Stimulated activated CD8-positive, alpha-beta memory T cell treated with anti-CD3 and anti-CD28 coated beads, Interleukin-4, amount 100 ng/mL, for 48 hours (primary cell): ENCODE results near the gene CELF2.

Experiments used
- DNase-seq: peaks from one replicate; pipeline ENCODE4 v3.0.0-alpha.2; 2020

The CELF2 gene

DNA sequence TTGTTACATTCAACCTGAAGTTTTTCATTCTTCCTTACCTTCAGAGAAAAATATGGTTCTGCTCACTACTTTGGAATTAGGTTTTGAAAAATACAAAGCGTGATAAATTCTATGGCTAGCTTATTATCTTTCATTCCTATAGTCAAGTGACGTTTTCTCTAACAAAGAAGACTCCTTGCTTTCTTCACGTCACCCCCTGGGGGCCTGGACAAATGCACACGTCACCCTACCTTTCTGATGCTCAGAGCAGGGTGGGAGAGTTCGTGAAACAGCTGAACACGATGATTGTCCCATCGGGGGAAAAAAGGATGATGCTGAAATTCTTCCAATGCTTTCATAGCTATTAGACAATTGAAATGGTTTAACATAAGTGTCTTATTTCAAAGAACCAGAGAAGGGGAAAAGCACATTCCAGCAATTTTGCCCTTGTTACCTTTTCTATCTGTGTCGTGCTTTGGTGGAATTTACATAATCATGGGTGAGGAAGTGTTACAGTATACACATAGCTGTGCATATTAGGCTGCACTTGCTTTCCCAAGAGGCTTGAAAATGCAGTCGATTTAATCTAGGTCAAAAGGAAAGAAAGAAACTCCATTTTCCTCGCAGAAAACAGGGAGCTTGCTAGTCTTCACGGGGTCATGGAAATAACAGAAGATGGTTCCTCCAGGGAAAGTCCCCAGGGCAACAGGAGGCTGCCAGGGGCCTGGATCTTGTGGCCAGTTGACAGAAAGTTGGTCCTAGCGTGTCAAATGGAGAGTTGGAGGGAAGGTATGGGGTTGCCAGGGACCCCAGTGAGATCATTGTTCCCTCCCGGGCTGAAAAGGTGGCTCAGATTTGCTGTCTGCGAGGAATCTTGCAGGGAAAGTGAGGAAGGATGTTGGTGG, 189.2 kb downstream of the CELF2 start:
- no peak for DNase-seq

DNA sequence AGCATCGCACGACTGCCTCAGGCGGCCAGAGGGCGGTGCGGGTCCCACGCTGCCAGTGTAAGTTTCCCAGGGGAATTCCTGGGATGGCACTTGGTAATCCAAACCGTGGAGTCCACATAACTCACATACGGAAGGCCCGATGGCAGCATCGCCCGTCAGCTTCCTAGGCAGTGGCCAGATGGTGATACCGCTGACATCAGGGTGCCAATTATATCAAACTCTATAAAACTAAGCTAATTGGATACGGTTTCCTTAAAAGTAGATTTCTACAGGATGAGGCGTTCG, 189.8 kb downstream of the CELF2 start:
- DNase-seq: no peak

DNA sequence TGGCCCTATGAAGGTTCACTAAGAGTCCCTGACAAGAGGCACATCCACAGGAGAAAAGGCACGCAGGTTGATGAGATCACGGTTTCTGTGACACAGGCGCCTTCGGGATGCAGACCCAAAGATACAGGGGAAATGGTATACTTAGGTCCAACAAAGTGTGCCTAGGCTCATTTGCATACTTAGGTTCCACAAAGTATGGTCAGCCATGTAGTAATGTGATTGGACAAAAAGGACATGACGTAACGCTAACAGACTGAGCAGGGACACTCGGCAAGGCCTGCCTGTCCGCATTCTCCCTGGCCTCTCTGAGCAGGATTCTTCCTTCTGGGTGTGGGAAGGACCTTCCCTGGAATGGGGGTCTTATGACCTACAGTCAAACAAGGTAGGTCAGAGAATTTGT, 190.6 kb downstream of the CELF2 start:
- DNase-seq: no peak

DNA sequence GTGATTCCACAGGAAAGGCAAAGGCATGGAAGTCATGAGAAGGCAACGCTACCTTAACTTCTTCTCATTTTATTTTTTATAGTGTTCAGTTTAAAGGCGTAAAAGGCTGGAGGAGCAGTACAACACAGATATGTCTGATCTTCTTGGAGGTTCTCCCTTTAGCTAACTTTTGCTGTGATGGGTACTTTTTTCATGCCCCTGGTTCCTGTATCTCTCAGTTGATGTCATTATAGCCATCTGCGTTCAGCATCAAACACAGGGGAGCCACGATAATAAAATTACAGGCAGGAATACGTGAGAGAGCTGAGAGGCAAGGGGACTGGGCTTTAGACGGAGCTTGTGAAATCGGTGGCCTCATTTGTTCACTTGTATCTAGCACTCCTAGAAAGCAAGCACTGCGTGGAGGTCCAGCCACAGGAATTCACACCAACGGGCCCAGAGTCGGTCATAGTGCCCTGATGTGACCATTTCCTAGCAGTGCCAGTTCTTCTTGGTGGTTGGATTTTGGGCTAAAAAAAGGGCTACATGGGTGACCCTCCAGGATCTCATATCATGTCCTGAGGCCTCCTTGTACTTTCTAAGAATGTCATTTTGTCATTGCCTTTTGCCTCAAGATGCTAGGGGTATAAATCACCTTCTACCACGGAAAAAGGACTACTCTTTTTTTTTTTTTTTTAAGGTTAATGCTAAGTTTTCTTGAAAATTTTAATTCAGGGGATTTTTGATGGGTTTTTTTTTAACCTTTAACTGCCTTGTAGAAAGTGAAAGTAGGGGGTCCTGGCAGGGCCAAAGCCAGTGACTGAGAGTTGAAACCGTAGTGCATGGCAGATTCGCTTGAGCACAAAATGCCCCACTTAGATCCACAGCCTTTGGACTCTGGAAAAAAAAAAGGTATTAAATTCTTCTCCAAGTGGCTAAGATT, 191.5 kb downstream of the CELF2 start:
- no peak for DNase-seq

DNA sequence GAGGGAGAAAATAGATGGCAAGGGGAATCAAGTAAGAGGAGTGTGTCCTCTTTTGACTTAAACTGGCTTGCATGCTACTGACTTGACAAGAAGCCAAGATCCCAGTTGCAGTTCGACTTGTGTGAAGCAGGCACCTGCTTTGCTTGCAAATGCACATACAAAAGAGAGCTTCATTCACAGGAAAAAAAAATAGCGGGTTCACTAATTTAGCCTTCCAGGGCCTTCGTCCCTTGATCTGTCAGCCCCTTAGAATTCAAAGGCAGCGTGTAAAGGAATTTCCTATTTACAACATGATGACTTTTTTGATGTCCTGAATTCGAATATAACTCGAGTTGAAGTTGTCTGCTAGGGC, 192.1 kb downstream of the CELF2 start:
- DNase-seq: no peak

DNA sequence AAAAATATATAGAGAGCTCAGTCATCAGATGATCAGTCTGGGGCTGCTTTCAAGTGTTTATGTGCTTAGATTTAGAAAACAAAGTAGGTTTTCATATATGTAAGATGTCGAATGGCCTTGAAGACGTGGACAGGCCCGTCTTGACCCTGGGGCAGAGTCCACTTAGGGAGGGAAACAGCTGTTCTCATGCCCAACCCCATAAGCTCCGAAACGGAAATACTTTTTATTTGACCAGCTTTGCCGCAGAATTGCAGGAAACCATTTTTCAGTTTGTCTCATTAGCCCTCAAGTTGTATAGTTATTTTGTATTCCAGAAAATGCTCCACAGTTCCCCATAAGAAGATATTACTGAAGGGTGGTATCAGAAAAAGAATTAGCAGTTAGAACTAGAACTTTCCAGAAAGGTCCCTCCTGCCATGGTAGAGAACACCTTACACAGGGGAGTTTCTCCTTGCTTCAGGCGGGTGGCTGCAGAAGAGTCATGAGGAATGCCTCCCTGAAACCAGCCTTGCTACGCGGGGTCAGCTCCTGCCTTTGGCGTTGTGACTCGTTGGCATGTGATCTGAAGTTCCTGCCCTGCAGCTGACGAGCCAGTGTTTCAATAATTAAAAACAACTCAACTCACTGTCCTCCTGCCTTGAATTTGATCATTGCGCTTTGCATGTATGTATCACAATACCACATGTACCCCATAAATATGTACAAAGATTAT, 192.7 kb downstream of the CELF2 start:
- DNase-seq: no peak

DNA sequence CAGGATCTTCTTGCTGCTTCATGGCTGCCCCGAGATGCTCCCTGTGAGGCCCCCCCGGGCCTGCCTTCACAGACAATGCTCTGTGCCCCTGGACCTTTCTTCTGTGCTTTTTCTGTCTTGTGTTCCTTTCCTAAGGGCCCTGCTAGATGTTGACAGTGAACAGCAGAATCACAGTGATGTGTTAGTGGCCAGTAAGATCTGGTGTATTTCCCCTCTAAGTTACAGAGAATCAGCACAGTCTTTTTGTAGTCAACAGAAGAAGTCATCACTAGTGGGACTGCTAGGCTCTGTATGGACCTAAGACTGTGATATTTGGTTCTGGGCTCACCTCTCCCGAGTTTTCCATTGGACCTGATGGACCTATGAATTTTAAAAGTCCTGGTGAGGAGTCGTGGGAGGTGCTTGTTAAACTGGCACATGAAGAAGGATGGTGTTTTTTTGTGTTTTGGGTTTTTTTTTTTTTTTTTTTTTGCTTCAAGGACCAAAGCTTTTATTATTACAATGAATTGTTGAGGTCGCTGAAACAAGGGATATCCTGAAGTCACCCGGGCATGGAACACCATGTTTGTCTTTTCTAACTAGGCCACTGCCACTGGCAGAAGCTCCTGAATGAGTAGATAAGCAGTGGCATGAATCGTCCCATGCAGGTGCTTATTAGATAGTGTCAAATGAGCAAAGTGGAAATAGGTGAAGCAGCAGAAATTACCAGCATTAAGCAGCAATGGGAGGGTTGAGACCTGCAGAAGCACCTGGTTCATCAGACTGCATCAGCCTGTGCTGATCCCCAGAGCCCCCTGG, 194.8 kb downstream of the CELF2 start:
- no peak for DNase-seq

DNA sequence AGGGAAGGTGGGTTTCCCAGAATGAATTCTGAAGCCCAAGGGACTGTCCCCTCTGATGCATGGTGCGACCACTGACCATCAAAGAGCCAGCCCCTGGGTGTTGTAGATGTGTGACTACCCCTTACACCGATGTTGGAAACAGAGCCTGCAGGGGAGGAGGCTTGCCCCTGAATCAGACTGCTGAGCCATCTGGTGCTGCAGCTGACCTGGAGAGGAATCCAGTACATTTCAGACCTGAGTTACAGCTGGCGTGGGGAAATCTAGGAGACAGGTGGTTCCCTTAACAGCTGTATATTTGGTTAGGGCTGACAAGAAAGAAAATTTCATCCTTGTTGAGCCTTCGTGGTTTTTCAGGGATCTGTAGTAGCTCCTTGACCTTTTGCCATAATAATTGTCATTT, 195.5 kb downstream of the CELF2 start:
- no peak for DNase-seq

DNA sequence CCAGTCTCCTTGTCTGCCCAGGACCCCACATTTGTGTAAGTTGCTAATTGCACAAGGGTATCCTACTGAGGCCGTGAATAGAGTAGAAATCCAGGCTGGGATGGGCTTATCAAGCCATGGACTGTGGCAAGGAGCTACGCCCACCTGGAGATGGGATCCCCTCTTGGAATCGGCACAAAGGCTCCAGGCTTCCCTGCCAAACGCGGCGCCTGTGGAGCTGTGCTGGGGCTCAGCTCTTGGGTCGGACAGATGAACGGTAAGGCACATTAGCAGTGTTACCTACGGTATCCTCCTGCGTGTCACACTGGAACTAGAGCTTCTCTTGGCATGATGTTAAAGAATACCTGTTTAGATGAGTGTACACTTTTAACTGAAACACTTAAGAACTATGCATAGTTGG, 196.7 kb downstream of the CELF2 start:
- DNase-seq: no peak

DNA sequence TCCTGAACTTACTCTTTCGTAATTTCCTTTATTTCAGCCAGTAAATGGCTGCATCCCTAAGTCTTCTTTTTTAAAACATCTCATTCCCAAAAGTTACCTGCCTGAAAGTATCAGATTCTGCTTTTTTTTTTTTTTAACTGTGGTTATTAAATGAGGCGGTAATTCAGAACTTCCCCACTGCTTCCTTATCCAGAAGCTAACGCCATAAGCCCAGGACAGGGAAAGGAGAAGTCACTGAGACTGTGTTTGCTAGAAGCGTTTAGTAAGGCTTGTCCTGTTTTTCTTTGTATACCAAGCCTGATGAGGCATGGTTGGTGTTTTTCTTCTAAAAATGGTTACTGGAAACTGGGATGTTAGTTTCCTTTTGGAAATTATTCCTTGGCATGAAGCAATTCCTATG, 197.8 kb downstream of the CELF2 start:
- DNase-seq: no peak

DNA sequence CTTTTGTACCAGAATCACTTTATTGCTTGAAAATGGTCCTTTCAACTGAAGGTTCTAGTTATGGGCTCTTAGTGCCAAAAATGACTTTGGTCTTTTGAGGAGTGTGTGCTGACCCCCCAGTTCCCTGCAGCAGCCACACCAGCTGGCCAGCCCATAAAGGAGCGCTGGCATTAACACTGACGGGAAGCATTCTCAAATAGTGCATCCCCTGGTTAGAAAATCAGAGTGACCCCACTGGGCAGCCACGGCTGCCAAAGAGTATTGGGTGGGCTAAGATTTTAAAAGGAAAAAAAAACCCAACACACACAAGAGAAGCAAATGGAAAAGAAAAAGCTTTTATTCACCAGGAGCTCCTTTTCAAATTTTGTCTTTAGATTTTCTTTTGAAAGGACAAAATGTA, 199.8 kb downstream of the CELF2 start:
- no peak for DNase-seq

DNA sequence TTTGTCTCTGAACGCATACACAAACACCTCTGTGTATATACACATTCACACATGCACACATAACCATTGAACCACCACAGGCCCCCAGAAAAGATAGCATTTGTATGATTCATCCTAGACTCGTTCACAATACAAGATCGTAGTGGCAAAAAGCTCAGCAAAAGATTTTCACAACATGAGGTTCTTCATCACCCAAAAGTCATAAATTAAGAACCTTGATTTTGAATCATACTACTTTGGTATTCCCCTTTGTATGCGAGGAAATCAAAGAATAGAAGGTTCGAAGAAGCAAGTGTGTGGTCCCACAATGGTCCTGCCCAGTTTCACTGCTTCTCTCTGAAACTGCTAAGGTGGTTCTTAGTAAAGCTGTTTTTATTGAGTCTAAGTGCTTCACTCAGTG, 200.7 kb downstream of the CELF2 start:
- peak; percentile 27 for DNase-seq

DNA sequence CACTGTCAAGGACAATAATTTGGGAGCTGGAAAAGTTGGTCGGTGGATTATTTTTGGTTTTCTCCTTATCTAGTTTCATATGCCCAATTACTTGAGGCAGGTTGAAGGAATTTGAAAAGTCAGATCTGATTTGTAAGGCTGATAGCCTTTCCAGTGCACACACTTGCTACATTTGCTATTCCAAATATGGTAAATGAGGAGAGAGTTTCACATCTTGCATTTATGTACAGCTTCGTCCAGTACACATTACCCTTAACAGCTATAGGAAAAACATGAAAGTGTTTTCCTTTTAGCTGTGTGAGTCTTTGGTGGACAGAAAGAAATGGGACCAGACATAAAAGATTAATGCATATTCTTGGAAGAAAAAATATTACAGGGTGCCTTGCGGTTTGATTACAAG, 201.8 kb downstream of the CELF2 start:
- no peak for DNase-seq

DNA sequence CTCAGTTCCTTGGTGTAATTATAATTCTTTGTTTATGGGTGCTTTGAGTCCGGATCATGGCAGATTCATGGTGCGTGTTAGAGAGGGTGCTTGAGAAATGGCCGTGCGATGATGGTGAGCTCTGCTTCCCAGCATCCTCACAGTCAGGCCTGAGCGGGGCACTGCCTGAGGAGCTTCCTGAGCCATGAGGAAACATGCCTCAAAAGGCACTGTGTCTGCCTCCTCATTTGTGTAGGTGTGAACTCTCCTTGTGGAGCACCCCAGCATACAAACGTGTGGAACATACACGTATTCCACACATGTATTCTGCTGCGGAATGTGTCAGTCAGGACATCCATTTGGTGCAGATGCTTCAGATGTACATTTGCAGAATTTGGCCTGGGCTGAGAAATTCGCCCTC, 205.4 kb downstream of the CELF2 start:
- DNase-seq: no peak

DNA sequence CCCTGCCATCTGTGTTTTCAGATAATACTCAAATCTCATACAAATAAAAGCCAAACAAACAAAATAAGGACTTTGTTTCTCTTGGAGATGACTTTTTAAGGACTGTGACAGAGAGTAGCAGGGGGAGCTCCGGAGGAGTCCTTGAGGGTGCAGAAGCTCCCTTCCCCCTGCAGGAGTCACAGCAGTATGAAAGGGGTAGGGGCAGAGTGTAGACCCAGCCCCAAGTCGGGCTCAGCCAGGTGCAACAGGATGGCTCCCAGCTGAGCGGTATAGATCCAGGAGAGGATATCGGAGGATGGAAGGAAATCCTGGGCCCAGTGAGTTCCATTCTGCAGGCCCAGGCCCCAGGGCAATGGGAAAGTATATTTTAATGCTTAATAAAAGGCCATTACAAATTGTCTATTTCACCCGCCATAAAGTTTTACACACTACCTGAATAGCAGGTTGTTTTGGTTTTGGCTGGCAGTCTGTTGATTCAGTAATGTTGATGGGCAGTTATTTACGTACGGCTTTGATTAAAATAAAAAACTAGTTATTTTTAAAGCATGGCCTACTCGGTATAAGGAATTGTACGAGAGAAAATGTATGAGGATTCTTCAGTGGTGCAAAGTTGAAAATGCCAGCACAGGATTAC, 206.0 kb downstream of the CELF2 start:
- no peak for DNase-seq

DNA sequence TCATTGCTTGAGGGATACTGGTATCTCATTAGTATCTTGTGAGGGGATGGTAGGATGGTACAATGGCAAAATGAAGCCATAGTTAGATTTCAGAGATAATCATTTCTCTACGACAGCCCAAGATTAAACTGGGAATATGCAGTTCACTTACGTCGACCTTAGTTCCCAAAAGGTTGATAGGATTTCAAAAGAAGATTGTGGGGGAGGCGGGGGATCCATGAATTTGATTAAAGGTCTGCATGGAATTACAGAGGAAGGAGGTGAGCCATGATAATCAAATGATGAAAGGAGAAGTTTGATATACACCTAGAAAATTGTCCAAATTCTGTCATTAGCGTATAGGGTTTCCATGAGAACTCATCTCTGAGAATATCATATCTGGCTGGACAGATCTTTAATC, 206.6 kb downstream of the CELF2 start:
- no peak for DNase-seq

DNA sequence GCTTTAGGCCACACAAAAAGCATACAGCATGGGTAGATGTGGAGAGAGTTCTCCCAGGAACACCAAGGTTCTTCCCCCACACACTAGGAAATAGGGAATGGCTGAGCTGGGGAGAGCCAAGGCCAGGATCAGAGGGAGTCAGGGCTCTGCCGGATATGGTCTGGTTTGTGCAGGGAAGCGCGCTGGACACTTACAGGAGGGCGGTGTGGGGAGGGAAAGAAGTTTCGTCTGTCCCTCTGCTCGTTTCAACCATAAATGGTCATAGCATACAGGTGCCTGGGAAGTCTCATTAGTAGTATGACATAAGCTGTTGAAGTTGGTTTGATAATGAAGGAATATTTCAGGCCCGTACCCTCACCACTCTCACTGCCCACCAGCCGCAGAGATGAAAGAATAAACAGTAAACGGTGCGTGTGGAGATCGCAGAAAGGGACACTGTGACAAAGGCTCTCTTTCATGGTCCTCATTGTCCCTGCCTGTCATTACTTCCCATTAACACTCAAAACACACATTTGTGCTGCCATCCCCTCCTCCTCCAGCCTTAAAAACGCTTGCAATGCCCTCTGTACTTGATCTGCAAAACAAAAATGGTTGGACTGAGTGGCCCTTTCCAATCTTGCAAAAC, 207.2 kb downstream of the CELF2 start:
- DNase-seq: no peak

DNA sequence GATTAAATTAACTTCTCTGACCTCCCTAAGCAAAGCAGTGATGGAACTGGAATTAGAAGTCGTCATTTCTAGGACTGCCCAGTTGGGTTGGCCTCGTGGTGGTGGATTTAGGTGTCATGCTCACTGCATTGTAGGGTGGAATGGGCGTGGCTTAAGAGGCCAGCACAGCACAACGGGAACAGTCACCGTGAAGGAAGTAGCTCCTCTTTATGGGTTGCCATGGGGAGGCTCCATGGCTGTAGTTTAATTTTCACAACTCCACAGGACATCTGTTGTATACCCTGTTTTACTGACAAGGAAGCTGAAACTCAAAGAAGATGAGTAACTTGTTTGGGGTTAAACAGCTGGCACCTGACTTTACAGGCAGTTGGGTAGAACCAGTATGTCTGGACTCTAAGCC, 208.3 kb downstream of the CELF2 start:
- DNase-seq: peak; percentile 77

DNA sequence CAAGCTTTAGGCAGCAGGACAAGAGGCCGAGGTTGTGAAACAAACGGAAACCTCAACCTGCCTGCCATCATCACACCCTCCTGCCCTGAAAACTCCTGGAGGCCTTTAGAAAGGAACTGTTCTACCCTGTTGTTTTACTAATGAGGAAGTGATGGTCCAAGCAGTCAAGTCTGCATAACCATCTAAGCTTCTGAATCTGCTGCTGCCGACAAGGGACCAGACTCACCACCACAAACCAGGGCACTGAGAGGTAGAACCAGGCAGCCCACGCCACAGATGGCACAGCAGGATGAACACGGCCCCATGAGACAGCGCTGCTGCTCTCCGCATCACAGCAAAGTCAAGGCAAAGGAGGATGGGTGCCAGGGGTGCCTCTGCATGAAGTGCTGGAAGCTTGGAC, 209.4 kb downstream of the CELF2 start:
- peak; percentile 37 for DNase-seq

DNA sequence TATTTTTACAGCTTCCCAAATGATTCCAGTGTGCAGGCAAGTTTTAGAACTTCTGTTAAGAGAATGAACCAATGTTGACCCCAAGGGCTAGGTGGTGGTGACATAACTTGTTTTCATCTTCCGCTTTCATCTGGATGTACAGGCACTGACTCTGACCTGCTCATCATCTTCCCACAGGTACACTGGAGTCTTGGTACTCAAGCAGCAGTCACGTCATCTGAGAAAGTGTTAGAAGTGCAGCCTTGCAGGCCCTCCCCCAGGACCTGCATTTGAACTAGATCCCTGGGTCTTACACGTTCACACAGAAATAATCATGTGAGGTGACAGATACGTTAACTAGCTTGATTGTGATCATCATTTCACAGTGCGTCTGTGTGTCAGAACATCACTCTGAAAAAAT, 212.2 kb downstream of the CELF2 start:
- DNase-seq: no peak

DNA sequence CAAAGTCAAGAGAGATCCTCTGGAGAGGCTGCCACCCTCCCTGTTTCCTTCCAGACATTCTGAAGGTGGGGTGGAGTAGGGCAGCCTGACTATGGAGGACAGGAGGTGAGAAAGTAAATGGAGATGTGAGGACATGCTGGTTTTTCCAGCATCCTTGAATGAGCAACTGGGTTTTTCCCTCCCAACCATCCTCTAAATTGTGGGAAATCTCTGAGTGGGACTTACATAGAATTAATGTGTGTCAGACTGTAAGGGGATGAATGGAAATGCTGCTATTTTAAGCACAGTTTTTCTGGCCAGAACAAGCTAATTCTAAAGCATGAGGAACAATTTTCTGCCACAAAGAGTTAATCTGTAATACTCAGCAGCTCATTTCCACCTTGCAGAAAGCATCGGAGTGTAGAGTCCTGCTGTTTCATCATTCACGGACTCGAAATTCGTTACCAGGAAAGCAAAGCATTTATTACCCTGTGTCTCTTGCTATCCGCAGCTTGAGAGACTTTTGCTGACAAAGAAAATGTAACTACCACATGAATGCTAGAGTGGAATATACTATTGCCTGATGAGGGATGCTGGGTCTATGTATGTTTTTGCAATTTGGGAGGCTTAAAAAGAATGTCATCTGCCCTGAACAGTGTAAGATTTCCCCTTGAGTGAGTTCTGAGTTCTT, 213.0 kb downstream of the CELF2 start:
- no peak for DNase-seq
